ENCODE measurements around the gene INPP5A.
"Not testable (repeated sequence)": the region's sequence is repeated elsewhere in the genome, so short reads cannot be mapped to it uniquely, and the experiment has no call there.

DNA sequence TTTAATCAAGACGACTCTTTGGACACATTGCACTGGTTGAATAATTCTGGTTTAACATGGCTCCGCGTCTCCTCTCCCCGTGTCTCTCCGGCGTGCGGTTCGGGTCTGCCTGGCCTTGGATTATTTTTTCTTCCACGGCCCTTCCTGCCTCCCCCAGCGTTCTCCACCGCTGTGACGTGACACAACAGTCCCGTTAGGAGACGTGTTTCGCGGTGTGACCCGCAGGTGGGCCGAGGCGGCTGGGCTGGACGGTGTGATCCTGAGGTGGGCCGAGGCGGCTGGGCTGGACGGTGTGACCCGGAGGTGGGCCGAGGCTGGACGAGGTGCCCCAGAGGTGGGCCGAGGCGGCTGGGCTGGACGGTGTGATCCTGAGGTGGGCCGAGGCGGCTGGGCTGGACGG, 260.4 kb downstream of the INPP5A start:
- TF ChIP-seq, protein P1, sequence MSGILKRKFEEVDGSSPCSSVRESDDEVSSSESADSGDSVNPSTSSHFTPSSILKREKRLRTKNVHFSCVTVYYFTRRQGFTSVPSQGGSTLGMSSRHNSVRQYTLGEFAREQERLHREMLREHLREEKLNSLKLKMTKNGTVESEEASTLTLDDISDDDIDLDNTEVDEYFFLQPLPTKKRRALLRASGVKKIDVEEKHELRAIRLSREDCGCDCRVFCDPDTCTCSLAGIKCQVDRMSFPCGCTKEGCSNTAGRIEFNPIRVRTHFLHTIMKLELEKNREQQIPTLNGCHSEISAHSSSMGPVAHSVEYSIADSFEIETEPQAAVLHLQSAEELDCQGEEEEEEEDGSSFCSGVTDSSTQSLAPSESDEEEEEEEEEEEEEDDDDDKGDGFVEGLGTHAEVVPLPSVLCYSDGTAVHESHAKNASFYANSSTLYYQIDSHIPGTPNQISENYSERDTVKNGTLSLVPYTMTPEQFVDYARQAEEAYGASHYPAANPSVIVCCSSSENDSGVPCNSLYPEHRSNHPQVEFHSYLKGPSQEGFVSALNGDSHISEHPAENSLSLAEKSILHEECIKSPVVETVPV (CRISPR knock-in tag; IDR thresholded peaks at IDR 0.05), result not testable (repeated sequence)
- TF ChIP-seq, protein P2, sequence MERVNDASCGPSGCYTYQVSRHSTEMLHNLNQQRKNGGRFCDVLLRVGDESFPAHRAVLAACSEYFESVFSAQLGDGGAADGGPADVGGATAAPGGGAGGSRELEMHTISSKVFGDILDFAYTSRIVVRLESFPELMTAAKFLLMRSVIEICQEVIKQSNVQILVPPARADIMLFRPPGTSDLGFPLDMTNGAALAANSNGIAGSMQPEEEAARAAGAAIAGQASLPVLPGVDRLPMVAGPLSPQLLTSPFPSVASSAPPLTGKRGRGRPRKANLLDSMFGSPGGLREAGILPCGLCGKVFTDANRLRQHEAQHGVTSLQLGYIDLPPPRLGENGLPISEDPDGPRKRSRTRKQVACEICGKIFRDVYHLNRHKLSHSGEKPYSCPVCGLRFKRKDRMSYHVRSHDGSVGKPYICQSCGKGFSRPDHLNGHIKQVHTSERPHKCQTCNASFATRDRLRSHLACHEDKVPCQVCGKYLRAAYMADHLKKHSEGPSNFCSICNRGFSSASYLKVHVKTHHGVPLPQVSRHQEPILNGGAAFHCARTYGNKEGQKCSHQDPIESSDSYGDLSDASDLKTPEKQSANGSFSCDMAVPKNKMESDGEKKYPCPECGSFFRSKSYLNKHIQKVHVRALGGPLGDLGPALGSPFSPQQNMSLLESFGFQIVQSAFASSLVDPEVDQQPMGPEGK (CRISPR knock-in tag; IDR thresholded peaks at IDR 0.05; ENCODE audit: borderline replicate concordance), result not testable (repeated sequence)
- not testable (repeated sequence) for TF ChIP-seq CSDC2 (CRISPR knock-in tag; IDR thresholded peaks at IDR 0.05); ARNTL (CRISPR knock-in tag; IDR thresholded peaks at IDR 0.05; ENCODE audit: borderline replicate concordance, low read depth); TCF4 (CRISPR knock-in tag; IDR thresholded peaks at IDR 0.05; ENCODE audit: borderline replicate concordance); ZFP3 (CRISPR knock-in tag; IDR thresholded peaks at IDR 0.05); ZC3H10 (CRISPR knock-in tag; IDR thresholded peaks at IDR 0.05); RARB (CRISPR knock-in tag; IDR thresholded peaks at IDR 0.05)

Measured in SK-N-SH treated with all-trans-retinoic acid at 6 μM for 48 hours (cell line).